Gastrocnemius medialis (tissue), 4 donors: Measurements from ENCODE around the gene OTOP2. TPM values are rescaled to one million over a fixed set of nuclear protein-coding genes. Genes with fewer than 3 reads are reported as not detected.

ENCODE experiments used
- ATAC-seq, 2 donors: fragments of 150-250 bp; one replicate each; pipeline ENCODE4 v1.9.1; 2016
- DNase-seq, 2 donors: peaks; one replicate each; pipeline ENCODE4 v3.0.0-alpha.2; 2019
- H3K27ac ChIP-seq, 4 donors: fragments of 200-600 bp; sonication (generic); 1 replicate in 1 of 4; 2 replicates in 3 of 4; pipeline ENCODE4 v1.5.1; 2016 to 2018; ENCODE audit warnings: mild to moderate bottlenecking in 2 of 4, moderate library complexity in 1 of 4
- H3K27me3 ChIP-seq, 3 donors: fragments of 200-600 bp; sonication (generic) in 2 of 3; 1 replicate in 1 of 3; 2 replicates in 2 of 3; pipeline versions ENCODE4 v1.5.1 to v1.6.0; 2016 to 2019; ENCODE audit warnings: mild to moderate bottlenecking in 1 of 3, moderate library complexity in 1 of 3
- H3K36me3 ChIP-seq, 2 donors: fragments of 200-600 bp; sonication (generic) in 1 of 2; one replicate each; pipeline ENCODE4 v1.5.1; 2017 to 2018
- H3K4me1 ChIP-seq, 2 donors: fragments of 200-600 bp; sonication (generic) in 1 of 2; one replicate each; pipeline ENCODE4 v1.5.1; 2016 to 2017; ENCODE audit warnings: mild to moderate bottlenecking in 2 of 2
- H3K4me3 ChIP-seq, 4 donors: fragments of 200-600 bp; sonication (generic) in 3 of 4; 1 replicate in 1 of 4; 2 replicates in 3 of 4; pipeline ENCODE4 v1.5.1; 2016 to 2019; ENCODE audit warnings: mild to moderate bottlenecking in 2 of 4
- H3K9me3 ChIP-seq, 3 donors: fragments of 200-600 bp; sonication (generic) in 2 of 3; 1 replicate in 1 of 3; 2 replicates in 2 of 3; pipeline ENCODE4 v1.5.1; 2016 to 2019
- CTCF ChIP-seq, 5 experiments: fragments of 450-650 bp in 3 of 5; fragments of 200-600 bp in 2 of 5; sonication (generic) in 2 of 5; IDR thresholded peaks in 4 of 5; conservative IDR thresholded peaks in 1 of 5; 1 replicate in 4 of 5; 2 replicates in 1 of 5; pipeline ENCODE4 v1.5.1; 2016 to 2019; ENCODE audit warnings: antibody characterized with exemption in 5 of 5, mild to moderate bottlenecking in 3 of 5, moderate library complexity in 3 of 5
- POLR2A ChIP-seq, 2 donors: fragments of 450-650 bp; IDR thresholded peaks; one replicate each; pipeline ENCODE4 v1.6.1; 2017; ENCODE audit warnings: antibody characterized with exemption in 2 of 2, mild to moderate bottlenecking in 2 of 2, moderate library complexity in 2 of 2
- in situ Hi-C, 4 donors: fragments of 200-750 bp; cut with MboI; loops; one replicate each; pipeline versions ENCODE4 v1.15.0 to v1.8.0; 2017; ENCODE audit warnings: low sequenced_read_pairs in 4 of 4
- intact Hi-C: fragments of 100-400 bp; cut with DNase I; formaldehyde crosslinking; loops from one replicate; pipeline ENCODE4 v1.15.1; 2023; ENCODE audit warnings: low total_unique reads
- total RNA-seq, 4 donors: library from RNA; depleted of rRNA; stranded (reverse); fragments of >200 nt; gene quantifications; one replicate each; pipeline versions ENCODE4 v1.1.0 to v1.2.3, GENCODE V29; 2016

OTOP2 gene
- total RNA-seq, 4 donors from 2014 or later: 0.19 TPM; not detected in 3

DNA sequence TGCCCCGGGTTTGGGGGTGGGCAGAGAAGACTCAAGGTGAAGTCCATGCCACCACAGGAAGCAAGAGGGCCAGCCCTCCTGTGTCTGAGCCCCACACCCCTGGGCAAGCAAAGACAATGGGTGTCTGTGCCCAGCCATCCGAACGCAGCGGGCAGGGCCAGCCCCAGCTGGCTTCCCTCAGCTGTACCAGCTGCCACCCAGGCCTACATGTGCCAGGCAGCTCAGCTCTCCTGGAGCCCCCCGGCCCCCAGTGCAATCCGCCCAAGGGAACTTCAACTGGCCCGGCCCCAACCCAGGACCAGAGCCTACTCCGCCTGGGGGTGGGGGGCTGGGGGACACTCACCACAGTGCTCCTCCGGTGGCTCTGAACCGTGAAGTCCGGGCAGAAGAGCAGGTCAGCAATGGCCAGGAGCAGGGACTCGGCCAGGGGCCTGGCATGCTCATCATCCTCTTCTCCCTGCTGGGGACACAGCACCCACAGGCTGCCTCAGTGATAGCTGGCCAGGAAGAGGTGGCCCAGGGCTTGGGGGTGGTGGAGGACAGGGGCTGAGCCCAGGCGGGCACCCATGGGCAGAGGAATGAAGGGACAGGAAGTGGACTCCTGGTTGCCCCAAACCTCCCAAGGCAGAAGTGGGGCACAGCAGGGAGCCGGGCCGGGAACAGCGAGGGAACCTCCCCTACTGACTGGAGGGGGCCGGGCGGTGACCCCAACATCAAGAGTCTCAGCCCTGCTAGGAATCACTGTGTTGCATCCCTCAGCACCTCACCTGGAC lies 38.7 kb downstream of the OTOP2 start:
- Histone ChIP-seq H3K4me1 (no peaks in the 10 kb centered on the region), H3K4me3 (no peak overlapping the region), H3K36me3 (no peaks in the 10 kb centered on the region), H3K27me3 (no peaks in the 10 kb centered on the region), H3K27ac (no peak overlapping the region), H3K9me3 (no peaks in the 10 kb centered on the region)
- ATAC-seq (no peak), DNase-seq (no peak)
- intact Hi-C loops: no loop called here
- no peak for TF ChIP-seq CTCF (IDR thresholded peaks at IDR 0.05 in 4 of 5, conservative IDR thresholded peaks at IDR 0.05 in 1 of 5)
- TF ChIP-seq POLR2A (IDR thresholded peaks at IDR 0.05): no peak
- in situ Hi-C loops: loop anchor here in 1 of 4 donors (25.0 kb wide), 1 partner anchor 224 kb away; the partner anchor contains the start of gene SUMO2

DNA sequence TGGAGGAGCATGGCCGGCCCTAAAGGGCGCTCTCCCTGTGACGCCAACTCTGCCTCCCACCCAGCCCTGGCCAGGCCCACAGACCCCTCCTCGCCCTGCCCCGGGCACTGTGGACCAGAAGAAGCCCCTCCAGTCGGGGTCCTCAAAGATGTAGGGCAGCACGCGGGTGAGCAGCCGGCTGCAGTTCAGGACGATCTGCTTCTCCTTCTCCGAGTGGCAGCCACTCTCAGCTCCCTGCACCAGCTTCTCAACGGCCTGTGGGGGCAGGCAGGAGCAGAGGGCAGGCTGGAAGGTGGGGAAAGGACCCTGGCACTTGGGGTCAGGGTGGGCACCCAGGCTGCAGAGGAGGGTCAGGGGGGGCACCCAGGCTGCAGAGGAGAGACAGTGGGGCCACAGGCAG lies 39.6 kb downstream of the OTOP2 start:
- in situ Hi-C loops: loop anchor here in 1 of 4 donors (25.0 kb wide), 1 partner anchor 224 kb away; the partner anchor contains the start of gene SUMO2
- Histone ChIP-seq H3K4me1 (no peaks in the 10 kb centered on the region), H3K36me3 (no peaks in the 10 kb centered on the region), H3K4me3 (no peak overlapping the region), H3K9me3 (no peaks in the 10 kb centered on the region), H3K27ac (no peak overlapping the region), H3K27me3 (no peaks in the 10 kb centered on the region)
- intact Hi-C loops: no loop called here
- no peak for ATAC-seq
- no peak for DNase-seq
- no peak for TF ChIP-seq CTCF (IDR thresholded peaks at IDR 0.05 in 4 of 5, conservative IDR thresholded peaks at IDR 0.05 in 1 of 5)
- TF ChIP-seq POLR2A (IDR thresholded peaks at IDR 0.05): no peak

GRCh38 chr17:74964246-74964761 lies 40.2 kb downstream of the OTOP2 start:
- TF ChIP-seq CTCF (IDR thresholded peaks at IDR 0.05 in 4 of 5, conservative IDR thresholded peaks at IDR 0.05 in 1 of 5): no peak
- no peak for TF ChIP-seq POLR2A (IDR thresholded peaks at IDR 0.05)
- Histone ChIP-seq H3K27ac (no peak overlapping the region), H3K9me3 (no peaks in the 10 kb centered on the region), H3K4me1 (no peaks in the 10 kb centered on the region), H3K4me3 (no peak overlapping the region), H3K36me3 (no peaks in the 10 kb centered on the region), H3K27me3 (no peaks in the 10 kb centered on the region)
- DNase-seq (no peak), ATAC-seq (no peak)
- in situ Hi-C loops: loop anchor here in 1 of 4 donors (25.0 kb wide), 1 partner anchor 223 kb away; the partner anchor contains the start of gene SUMO2
- intact Hi-C loops: no loop called here

DNA sequence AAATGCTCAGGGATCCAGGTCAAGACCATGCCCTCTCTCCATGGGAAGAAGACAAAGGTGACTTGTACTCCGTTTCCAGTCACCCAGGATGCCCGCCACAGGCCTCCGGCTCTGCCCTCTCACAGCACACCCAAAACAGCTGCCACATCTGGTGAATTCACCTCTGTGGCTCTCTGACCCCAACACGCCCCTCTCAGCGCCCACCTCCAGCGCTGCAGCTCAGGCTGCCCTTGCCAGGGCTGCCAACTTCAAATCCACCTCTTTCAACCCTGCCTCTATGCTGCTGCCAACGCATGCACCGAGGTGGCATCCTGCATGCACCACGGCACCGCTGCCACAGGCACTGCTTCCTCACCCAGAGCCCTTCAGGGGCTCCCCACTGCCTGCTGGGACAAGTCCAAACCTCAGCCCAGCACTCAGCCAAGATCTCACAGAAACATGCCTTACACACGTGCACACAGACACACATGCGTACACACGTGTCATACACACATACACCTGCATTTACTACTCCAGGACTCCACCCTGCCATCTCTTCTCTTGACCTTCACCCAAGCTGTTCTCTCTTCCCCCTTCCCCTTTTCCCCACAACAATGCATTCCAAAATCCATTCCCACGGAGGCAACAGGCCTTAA lies 41.0 kb downstream of the OTOP2 start:
- no peak for ATAC-seq
- Histone ChIP-seq H3K27ac (no peak overlapping the region), H3K4me3 (no peak overlapping the region), H3K9me3 (no peaks in the 10 kb centered on the region), H3K27me3 (no peaks in the 10 kb centered on the region), H3K4me1 (no peaks in the 10 kb centered on the region), H3K36me3 (no peaks in the 10 kb centered on the region)
- DNase-seq: no peak
- intact Hi-C loops (no loop called here), in situ Hi-C loops (loop anchor here in 1 of 4 donors (25.0 kb wide), 1 partner anchor 222 kb away; the partner anchor contains the start of gene SUMO2)
- TF ChIP-seq POLR2A (IDR thresholded peaks at IDR 0.05) (no peak), CTCF (IDR thresholded peaks at IDR 0.05 in 4 of 5, conservative IDR thresholded peaks at IDR 0.05 in 1 of 5) (no peak)
